Measurements from ENCODE around the gene FCN1. TPM values are rescaled to one million over a fixed set of nuclear protein-coding genes. Genes with fewer than 3 reads are reported as not detected.

Gene FCN1
- polyA plus RNA-seq (2013, experiment 1 of 2) = not detected
- not detected for polyA plus RNA-seq (2013, experiment 2 of 2)

DNA sequence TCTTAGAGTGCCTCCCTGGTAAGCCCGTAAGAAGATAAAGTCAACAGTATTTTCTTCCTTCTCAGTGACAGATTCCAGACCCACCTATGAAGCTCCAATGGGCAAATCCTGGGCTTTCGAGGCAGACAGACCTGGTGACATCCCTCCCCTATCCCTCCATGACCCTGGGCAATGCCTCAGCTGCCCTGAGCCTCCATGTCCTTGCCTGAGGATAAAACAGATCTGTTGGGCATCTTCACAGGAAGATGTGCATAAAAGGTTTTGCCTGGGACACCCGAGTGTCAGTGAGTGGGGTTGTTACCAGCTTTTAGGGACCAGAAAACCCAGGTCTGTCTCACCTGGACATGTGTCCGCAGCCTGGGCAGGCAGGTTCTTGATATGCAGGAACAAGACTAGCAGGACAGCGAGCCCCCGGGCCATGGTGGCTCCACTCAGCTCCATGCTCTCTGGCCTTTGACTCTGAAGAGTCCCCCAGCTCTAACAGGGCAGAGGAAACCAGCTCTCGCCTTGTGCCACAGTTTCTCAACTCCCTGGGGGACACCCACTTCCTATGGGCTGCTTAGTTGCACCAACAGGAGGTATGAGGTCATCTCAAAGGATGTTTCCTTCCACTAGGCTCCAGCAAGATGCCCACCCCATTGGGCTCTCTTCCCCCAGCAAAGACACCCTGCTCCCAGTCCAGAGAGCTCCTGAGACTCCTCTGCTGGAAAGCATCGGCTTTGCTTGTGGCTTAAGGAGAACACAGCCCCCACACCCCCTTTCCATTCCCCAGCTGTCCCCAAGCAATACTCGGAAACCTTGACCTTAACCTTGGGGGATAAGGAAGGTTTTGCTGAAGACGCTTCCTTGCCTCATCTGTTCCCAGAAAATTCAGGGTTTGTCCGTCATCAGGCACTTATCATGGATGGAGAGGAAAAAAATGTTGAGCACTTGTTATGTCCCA is at the start of gene FCN1:
FCN1 (minus strand) TSS at position 482 of the 943 bp plus-strand sequence; CDS start at position 441, 41 bp downstream.
- Histone ChIP-seq H3K9ac (ENCODE audit: low read depth, low read length) (no peak within 1 kb of the TSS), H3K27me3 (ENCODE audit: insufficient read depth, low read length) (no peaks in the 10 kb centered on the region)

DNA sequence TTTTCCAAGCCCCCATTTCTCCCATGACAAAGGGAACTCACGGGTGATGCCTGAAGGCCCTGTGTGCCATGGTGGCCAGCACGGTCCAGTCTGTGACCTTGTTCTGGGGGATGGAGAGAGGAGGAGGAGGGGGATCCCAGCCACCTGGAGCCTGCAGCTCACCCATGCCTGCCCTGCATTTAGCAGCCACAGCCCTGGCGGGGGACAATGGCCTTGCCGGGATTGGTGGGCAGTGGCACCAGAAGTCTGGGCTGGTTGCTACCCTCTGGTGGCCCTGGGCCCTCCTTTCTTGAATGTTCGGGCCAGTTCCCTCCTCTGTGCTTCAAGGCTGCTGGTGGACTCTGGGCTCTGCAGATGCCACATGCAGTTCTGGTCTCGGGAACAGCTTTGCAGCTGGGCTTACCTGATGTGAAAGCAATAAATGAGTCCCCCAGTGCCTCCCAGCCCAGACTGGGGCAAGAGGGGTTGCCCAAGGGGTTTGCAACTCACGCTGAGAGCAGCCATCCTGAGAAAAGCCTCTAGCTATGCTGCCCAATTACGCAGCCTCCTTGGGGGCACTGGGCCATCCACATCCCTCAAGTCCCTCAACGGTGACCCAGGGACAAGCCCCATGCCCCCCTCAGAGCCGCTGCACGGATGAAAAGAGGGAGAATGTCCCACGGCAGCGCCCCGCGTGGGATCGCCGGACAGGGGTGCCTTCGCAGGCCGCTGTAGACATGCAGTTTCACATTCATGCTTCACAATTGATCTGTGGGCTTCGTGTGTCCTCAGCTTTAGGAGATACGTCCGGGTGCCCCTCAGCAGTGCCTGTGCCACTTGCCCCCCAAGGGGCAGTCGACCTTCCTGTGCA is 49.2 kb upstream of the FCN1 start:
- Histone ChIP-seq H3K27ac (ENCODE audit: low read depth, low read length) (no peak overlapping the region), H3K36me3 (ENCODE audit: insufficient read depth, low read length) (no peaks in the 10 kb centered on the region), H3K9me3 (ENCODE audit: insufficient read depth, low read depth, low read length) (no peaks in the 10 kb centered on the region), H3K27me3 (ENCODE audit: insufficient read depth, low read length) (no peaks in the 10 kb centered on the region), H3K4me3 (ENCODE audit: low read length) (no peak overlapping the region), H3K4me1 (ENCODE audit: insufficient read depth, low read length) (peaks cover 12% of the 10 kb centered on the region; the same call in 1 of the 2 replicates), H3K9ac (ENCODE audit: low read depth, low read length) (no peak overlapping the region)
- WGBS = 90% methylated on average over 23 of the region's 23 CpGs

More for the DNA sequence above, at the start of gene FCN1:
- H3K36me3 ChIP-seq (ENCODE audit: insufficient read depth, low read length) = no peaks in the 10 kb centered on the region
- H3K9me3 ChIP-seq (ENCODE audit: insufficient read depth, low read depth, low read length) = peaks cover 10% of the 10 kb centered on the region; the same call in 1 of the 2 replicates
- no peak within 1 kb of the TSS for H3K27ac ChIP-seq (ENCODE audit: low read depth, low read length)
- no peak within 1 kb of the TSS for H3K4me3 ChIP-seq (ENCODE audit: low read length)
- 92% methylated on average over 11 of the region's 11 CpGs for WGBS
- H3K4me1 ChIP-seq (ENCODE audit: insufficient read depth, low read length) = no peaks in the 10 kb centered on the region

DNA sequence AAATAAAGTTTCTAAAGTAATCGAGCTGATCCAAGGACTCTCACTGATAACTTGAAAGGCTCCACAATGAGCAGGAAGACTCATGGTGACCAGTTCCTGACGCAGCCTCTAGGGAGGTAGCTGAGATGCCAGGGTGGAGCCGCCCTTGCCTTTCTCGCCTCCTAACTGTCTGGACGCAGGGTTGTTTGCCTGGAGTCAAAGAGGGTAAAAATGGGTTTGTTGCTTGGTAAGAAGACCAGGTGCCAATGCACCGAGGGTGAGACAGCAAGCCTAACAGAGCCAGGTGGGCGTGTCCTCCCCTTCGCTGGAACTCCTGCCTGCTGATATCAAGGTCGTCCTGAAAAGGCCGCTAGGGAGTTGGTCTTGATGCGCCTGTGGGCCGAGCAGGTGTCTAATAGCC is 48.6 kb upstream of the FCN1 start:
- peaks cover 12% of the 10 kb centered on the region; the same call in 1 of the 2 replicates for H3K4me1 ChIP-seq (ENCODE audit: insufficient read depth, low read length)
- 83% methylated on average over 12 of the region's 12 CpGs for WGBS

DNA sequence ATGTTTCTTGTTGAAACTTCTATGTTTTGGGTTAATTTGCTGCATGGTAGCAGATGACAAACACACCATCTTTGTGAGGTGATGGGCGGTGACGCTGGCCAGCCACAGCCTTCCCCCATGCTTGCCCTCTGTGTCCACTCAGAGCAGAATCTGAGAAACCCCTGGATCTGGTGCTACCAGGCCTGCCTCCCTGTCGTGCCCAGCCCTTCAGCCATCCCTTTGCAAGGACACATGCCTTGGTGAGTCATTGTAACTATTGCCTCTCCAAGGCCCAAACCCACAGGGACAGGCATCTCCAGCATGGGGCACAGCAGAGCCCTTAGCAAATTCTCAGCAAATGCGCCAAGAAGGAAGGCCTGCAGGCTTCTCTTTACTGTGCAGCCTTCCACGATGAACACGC is 48.1 kb upstream of the FCN1 start:
- no peaks in the 10 kb centered on the region for H3K36me3 ChIP-seq (ENCODE audit: insufficient read depth, low read length)
- 91% methylated on average over 6 of the region's 6 CpGs for WGBS
- no peak overlapping the region for H3K4me3 ChIP-seq (ENCODE audit: low read length)
- H3K4me1 ChIP-seq (ENCODE audit: insufficient read depth, low read length) = peaks cover 12% of the 10 kb centered on the region; the same call in 1 of the 2 replicates
- H3K27ac ChIP-seq (ENCODE audit: low read depth, low read length) = no peak overlapping the region
- no peak overlapping the region for H3K9ac ChIP-seq (ENCODE audit: low read depth, low read length)
- H3K9me3 ChIP-seq (ENCODE audit: insufficient read depth, low read depth, low read length) = no peaks in the 10 kb centered on the region
- H3K27me3 ChIP-seq (ENCODE audit: insufficient read depth, low read length) = no peaks in the 10 kb centered on the region

More for the DNA sequence above, 48.6 kb upstream of the FCN1 start:
- Histone ChIP-seq H3K36me3 (ENCODE audit: insufficient read depth, low read length) (no peaks in the 10 kb centered on the region), H3K9ac (ENCODE audit: low read depth, low read length) (no peak overlapping the region), H3K9me3 (ENCODE audit: insufficient read depth, low read depth, low read length) (no peaks in the 10 kb centered on the region), H3K4me3 (ENCODE audit: low read length) (no peak overlapping the region), H3K27me3 (ENCODE audit: insufficient read depth, low read length) (no peaks in the 10 kb centered on the region), H3K27ac (ENCODE audit: low read depth, low read length) (no peak overlapping the region)

DNA sequence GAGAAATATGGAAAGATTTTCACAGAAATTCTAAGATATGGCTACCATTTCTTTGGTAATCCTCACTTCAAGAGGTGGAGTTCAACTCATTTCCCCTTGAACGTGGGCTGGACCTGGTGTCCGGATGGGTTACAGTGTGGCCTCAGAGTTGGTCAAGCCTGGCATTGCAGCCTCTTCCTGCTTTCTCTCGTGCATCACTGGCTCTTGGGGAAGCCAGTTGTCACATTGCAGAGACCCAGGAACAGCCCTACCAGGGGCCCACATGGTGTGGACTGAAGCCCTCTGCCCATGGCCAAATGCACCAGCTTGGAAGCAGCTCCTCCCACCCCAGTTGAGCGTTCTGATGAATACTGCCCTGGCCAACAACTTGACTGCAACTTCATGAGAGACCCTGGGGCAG is 47.7 kb upstream of the FCN1 start:
- Histone ChIP-seq H3K36me3 (ENCODE audit: insufficient read depth, low read length) (no peaks in the 10 kb centered on the region), H3K9me3 (ENCODE audit: insufficient read depth, low read depth, low read length) (no peaks in the 10 kb centered on the region), H3K9ac (ENCODE audit: low read depth, low read length) (no peak overlapping the region), H3K4me1 (ENCODE audit: insufficient read depth, low read length) (peaks cover 12% of the 10 kb centered on the region; the same call in 1 of the 2 replicates), H3K4me3 (ENCODE audit: low read length) (no peak overlapping the region), H3K27ac (ENCODE audit: low read depth, low read length) (no peak overlapping the region), H3K27me3 (ENCODE audit: insufficient read depth, low read length) (no peaks in the 10 kb centered on the region)
- WGBS = 93% methylated on average over 4 of the region's 4 CpGs

DNA sequence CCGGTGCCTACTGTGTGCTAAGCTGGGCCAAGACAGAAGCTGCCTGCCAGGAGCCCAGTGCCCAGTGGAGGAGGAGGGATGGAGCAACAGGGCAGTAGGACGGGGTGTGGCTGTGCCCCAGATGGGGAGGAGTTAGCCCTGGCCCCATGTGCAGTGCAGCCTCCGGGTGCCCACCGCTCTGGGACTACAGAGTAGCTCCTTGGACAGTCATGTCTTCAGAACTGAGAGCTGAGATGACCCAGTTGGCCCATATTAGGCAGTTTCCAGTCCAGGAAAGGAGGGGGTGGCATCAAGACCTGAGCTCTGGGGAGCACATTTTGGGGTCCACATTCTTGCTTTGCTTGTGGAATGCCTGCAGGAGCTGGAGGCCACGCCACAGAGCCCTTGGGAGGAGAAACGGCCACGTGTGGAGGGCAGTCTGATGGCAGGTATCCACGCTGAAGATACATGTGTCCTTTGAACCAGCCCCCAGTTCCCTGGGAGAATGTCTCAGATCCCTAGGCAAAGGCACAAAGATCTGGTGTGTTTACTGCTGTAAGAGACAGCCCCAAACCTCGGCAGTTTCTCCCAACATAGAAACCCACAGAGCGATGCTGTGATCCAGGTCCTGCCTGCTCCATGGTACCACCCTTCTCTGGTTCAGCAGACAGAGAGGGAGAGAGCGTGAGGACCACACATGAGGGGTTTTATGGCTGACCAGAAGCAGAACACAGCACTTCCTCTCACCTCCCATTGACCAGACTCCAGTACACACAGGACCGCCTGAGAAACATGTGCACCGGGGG is 46.8 kb upstream of the FCN1 start:
- H3K36me3 ChIP-seq (ENCODE audit: insufficient read depth, low read length) = no peaks in the 10 kb centered on the region
- H3K4me3 ChIP-seq (ENCODE audit: low read length) = no peak overlapping the region
- H3K9ac ChIP-seq (ENCODE audit: low read depth, low read length) = no peak overlapping the region
- H3K9me3 ChIP-seq (ENCODE audit: insufficient read depth, low read depth, low read length) = no peaks in the 10 kb centered on the region
- peaks cover 12% of the 10 kb centered on the region; the same call in 1 of the 2 replicates for H3K4me1 ChIP-seq (ENCODE audit: insufficient read depth, low read length)
- no peaks in the 10 kb centered on the region for H3K27me3 ChIP-seq (ENCODE audit: insufficient read depth, low read length)
- WGBS = 86% methylated on average over 13 of the region's 13 CpGs
- H3K27ac ChIP-seq (ENCODE audit: low read depth, low read length) = no peak overlapping the region

DNA sequence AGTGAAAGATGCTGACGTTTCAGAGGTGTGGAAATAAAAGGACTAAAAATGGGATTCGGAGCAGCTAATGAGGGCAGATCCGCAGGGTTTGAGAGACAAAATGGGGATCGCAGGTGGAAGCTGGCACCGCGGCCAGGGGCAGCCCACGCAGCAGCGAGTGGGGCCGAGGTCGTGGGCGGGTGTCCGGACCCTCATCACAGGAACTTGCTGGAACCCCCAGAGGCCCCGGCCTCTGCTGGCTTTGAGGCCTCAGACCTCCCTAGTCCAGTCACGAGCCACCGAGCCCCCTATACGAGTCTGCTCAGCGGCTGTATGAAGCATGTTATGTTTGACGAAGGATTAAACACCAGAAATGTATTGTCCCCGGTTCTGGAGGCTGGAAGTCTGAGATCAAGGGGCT is 45.8 kb upstream of the FCN1 start:
- Histone ChIP-seq H3K4me1 (ENCODE audit: insufficient read depth, low read length) (peaks cover 12% of the 10 kb centered on the region; the same call in 1 of the 2 replicates), H3K27me3 (ENCODE audit: insufficient read depth, low read length) (no peaks in the 10 kb centered on the region), H3K9me3 (ENCODE audit: insufficient read depth, low read depth, low read length) (no peaks in the 10 kb centered on the region), H3K27ac (ENCODE audit: low read depth, low read length) (no peak overlapping the region), H3K4me3 (ENCODE audit: low read length) (no peak overlapping the region), H3K36me3 (ENCODE audit: insufficient read depth, low read length) (no peaks in the 10 kb centered on the region), H3K9ac (ENCODE audit: low read depth, low read length) (no peak overlapping the region)
- WGBS = 96% methylated on average over 19 of the region's 19 CpGs

DNA sequence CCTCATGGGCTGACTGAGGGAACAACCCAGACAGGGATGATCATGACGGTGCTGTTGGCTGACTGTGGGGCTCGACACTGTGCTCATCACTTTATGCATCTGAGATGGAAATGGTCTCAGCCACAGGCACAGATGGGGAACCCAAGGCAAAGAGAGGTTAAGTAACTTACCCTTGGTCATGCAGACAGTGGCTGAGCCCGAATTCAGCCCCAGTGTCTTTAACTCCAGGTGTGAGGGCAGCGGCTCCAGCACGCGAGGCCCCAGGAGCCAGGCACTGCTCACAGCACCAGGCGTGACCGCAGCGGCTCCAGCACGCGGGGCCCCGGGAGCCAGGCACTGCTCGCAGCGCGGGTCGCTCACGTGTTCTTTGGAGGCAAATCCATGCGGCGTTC is 45.3 kb upstream of the FCN1 start:
- Histone ChIP-seq H3K36me3 (ENCODE audit: insufficient read depth, low read length) (no peaks in the 10 kb centered on the region), H3K27me3 (ENCODE audit: insufficient read depth, low read length) (no peaks in the 10 kb centered on the region), H3K9me3 (ENCODE audit: insufficient read depth, low read depth, low read length) (no peaks in the 10 kb centered on the region), H3K4me1 (ENCODE audit: insufficient read depth, low read length) (peaks cover 8% of the 10 kb centered on the region; the same call in 1 of the 2 replicates), H3K27ac (ENCODE audit: low read depth, low read length) (no peak overlapping the region), H3K9ac (ENCODE audit: low read depth, low read length) (no peak overlapping the region), H3K4me3 (ENCODE audit: low read length) (no peak overlapping the region)
- WGBS = 95% methylated on average over 19 of the region's 19 CpGs

DNA sequence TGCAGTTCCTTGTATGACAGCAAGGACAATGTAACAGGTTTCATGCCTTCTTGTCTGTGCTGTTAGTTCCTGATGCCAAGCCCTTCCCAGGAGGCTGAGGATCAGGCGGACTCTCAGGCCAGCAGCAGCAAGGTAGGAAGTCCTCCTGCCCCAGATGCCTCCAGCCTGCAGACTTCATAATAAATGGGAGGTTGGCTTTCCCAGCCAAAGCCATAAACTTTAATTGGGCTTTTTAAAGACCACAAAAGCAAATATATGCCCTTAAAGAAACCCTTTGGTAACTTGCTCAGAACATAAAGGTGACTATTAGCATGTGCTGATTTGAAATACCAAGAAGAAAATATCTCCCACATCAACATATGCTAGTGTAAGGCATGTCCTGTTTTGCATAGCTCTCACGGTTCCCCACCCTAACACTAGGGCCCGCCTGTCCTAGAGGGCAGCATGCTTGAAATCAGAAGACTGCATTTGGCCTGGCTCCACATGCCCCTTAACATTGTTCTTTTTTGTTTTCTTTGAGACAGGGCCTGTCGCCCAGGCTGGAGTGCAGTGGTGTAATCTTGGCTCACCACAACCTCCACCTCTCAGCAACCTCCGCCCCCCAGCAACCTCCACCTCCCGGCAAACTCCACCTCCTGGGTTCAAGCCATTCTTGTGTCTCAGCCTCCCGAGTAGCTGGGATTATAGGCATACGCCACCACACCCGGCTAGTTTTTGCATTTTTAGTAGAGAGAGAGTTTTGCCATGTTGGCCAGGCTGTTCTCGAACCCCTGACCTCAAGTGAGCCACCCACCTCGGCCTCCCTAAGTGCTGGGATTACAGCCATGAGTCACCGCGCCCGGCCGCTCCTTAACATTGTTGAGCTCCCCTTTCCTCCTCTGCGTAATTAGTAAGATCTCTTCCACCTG is 44.6 kb upstream of the FCN1 start:
- no peaks in the 10 kb centered on the region for H3K36me3 ChIP-seq (ENCODE audit: insufficient read depth, low read length)
- H3K9me3 ChIP-seq (ENCODE audit: insufficient read depth, low read depth, low read length) = no peaks in the 10 kb centered on the region
- 0 out of 2 replicates have a peak, but pooled peaks cover 1% of the 10 kb centered on the region for H3K4me1 ChIP-seq (ENCODE audit: insufficient read depth, low read length)
- no peaks in the 10 kb centered on the region for H3K27me3 ChIP-seq (ENCODE audit: insufficient read depth, low read length)
- H3K4me3 ChIP-seq (ENCODE audit: low read length) = no peak overlapping the region
- no peak overlapping the region for H3K9ac ChIP-seq (ENCODE audit: low read depth, low read length)
- no peak overlapping the region for H3K27ac ChIP-seq (ENCODE audit: low read depth, low read length)
- WGBS = 91% methylated on average over 16 of the region's 16 CpGs

Data from HUES64 (cell line).